ENCODE measurements around the gene SLC6A9.

SLC6A9 gene

GRCh38 chr1:44025816-44026215, 5.4 kb downstream of the SLC6A9 start:
- DNase-seq = no peak

- no peak for DNase-seq
These were observed 6.2 kb downstream of the SLC6A9 start for GRCh38 chr1:44024903-44025525.

GRCh38 chr1:44024031-44024902, 7.0 kb downstream of the SLC6A9 start:
- DNase-seq = no peak

- no peak for DNase-seq
These were observed 9.5 kb downstream of the SLC6A9 start for GRCh38 chr1:44021581-44022321.

GRCh38 chr1:44021156-44021555, 10.1 kb downstream of the SLC6A9 start:
- DNase-seq = no peak

- DNase-seq = no peak
These were observed 10.8 kb downstream of the SLC6A9 start for GRCh38 chr1:44020464-44020863.

GRCh38 chr1:44019466-44019948, 11.8 kb downstream of the SLC6A9 start:
- no peak for DNase-seq

GRCh38 chr1:44016890-44017400, 14.3 kb downstream of the SLC6A9 start:
- no peak for DNase-seq

- DNase-seq = no peak
These were observed 15.0 kb downstream of the SLC6A9 start for GRCh38 chr1:44016041-44016889.

GRCh38 chr1:44015206-44015605, 16.1 kb downstream of the SLC6A9 start:
- no peak for DNase-seq

- no peak for DNase-seq
These were observed 16.7 kb downstream of the SLC6A9 start for GRCh38 chr1:44014365-44015104.

- DNase-seq = no peak
These were observed 17.3 kb downstream of the SLC6A9 start for GRCh38 chr1:44013949-44014348.

GRCh38 chr1:44012941-44013609, 18.2 kb downstream of the SLC6A9 start:
- DNase-seq = no peak

GRCh38 chr1:44012404-44012803, 18.9 kb downstream of the SLC6A9 start:
- DNase-seq = no peak

GRCh38 chr1:44010935-44011471, 20.3 kb downstream of the SLC6A9 start:
- no peak for DNase-seq

- no peak for DNase-seq
These were observed 23.0 kb downstream of the SLC6A9 start for GRCh38 chr1:44008259-44008658.

GRCh38 chr1:44002606-44003157, 28.6 kb downstream of the SLC6A9 start:
- DNase-seq = no peak

GRCh38 chr1:44002165-44002564, 29.1 kb downstream of the SLC6A9 start:
- no peak for DNase-seq

- DNase-seq = no peak
These were observed 31.1 kb downstream of the SLC6A9 start for GRCh38 chr1:44000122-44000665.

GRCh38 chr1:43999455-43999854, 31.8 kb downstream of the SLC6A9 start:
- no peak for DNase-seq
